A549 treated with DMSO at 1 μM for 4 hours (cell line): Measurements from ENCODE around the gene USP33. TPM values are rescaled to one million over a fixed set of nuclear protein-coding genes. Genes with fewer than 3 reads are reported as not detected.

Source experiments
- total RNA-seq: library from RNA; stranded (reverse); fragments of 200-300 nt; extraction: Qiagen RNA extraction; gene quantifications from 5 replicates; pipeline ENCODE4 v1.2.3, GENCODE V29; 2022; ENCODE audit warnings: low read depth

Gene USP33
- total RNA-seq, result 14.8 to 24.3 TPM (median 21.5 TPM) in 5 replicates

DNA sequence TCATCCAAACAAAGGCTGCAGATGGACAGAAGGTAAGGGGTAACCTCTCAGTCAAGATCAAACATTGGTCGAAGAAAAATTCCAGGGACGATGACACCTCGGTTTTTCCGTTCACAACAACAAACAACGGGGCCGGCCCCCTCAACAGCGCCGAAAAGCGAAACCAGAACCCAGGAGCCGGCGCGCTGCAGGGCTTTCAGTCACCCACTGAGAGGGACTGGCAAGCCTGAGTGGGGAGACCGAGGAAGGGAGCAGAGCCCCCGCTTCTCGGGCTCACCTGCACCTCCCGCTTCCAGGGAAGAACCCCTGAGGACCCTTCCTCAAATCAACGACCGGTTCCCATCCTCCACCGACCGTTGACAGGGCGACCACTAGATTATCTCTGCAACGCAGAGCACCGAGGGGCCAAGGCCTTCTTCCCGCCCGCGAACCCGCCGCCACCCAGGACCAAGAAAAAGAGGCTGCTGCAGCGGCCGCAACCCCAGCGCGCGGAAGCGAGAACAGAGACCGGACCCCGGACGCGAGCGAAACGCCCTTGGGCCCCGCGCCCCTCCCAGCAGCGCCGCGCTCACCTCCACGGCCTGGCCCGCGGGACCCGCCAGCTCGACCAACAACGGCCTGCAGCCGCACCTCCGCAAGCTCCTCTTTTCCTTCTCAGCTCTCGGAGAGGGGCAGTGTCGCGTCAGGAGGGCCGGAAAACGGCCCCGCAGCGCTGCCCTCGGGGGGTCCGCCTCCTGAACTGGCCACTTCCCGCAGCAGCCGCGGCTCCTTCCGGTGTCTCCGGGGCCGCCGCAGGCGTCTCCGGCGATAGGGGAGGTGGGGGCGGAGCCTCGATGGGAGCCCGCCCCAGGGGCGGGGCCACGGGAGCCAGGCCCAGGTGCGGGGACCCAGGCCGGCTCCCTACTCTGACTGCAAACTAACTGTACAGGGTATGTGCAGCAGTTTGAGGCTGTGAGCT lies at the start of gene USP33:
Gene USP33 (minus strand): TSS at position 782 of the 958 bp plus-strand sequence. CDS start 18,155 bp downstream, outside the sequence.

DNA sequence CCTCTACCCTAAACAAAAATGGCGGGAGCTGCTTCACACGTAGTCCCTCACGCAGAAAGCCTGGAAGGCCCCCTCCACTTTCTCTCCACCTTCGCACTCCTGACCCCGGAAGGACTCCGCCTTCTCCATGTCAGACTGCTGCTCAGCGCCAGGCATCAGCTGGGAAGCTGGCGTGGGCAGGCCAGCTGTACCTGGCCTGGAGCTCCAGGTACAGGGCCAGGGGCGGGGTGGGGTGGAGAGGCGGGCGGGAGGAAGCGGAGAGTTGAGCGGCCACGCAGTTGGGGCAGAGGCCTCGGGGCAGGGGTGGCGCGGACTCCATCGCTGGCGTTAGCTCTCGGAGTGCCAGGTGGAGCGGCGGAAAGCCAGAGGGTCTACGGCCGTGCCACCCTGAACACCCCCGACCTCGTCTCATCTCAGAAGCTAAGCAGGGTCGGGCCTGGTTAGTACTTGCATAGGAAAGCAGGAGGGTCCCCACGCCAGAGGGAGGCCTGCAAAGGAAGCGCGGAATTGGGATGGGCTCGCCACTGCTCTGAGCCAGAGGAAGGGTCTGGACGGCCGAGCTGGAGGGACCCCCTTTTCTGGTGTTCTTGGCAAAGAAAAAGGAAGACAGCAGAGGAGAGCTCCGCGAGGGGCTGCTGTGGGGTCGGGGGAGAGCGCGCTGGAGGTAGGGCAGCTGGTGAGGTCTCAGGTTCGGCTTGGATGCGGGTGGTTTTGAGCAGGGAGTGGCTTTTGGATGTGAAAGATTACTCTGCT lies 20.1 kb upstream of the USP33 start, which contains the start of gene MIGA1:
Gene MIGA1 (plus strand): TSS at position 121 of the 753 bp plus-strand sequence. CDS start 3,604 bp downstream, outside the sequence.

DNA sequence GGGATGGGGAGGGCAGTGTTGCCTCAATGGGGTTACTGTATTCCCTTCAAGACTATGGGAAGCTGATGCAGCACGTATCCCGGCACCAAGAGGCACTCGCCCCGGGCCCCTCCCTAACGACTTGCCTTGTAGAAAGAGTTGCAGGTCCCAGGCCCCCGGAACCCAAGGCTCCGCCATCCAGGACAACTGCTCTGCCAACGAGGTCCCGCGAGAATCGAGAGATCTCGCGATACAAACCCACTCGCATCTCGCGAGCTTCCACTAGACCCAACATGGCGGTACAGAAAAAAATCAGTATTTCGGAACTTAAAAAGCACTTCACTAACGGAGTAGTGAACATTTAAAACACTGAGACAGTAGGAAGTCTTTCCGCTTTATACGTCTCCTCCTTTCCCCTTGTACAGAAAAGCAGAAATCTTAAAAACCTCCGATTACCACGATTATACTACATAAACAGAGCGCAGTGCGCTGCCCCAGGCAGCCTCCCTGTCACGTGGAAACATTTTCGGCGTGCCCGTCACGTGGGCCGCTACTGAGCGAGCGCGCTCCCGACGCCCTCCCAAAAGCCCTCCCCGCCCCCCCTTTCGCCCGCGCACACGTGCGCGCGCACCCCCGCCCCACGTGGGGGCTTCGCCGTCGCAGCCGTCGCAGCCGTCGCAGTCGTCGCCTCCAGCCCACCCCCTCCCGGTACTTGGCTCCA lies 77.0 kb downstream of the USP33 start, which contains the start of gene ZZZ3:
Gene ZZZ3 (minus strand): TSS at position 199 of the 700 bp plus-strand sequence. CDS start 49,304 bp downstream, outside the sequence.

Other genes with a start within 250 kb of the USP33 start
- gene ZZZ3, start 77.2 kb downstream of the USP33 start, total RNA-seq, result 18.5 to 25.8 TPM (median 20.2 TPM) in 5 replicates
- 4.9 to 7.9 TPM (median 6.7 TPM) in 5 replicates for gene MIGA1, start 19.8 kb upstream of the USP33 start, total RNA-seq
- gene NEXN, start 128.8 kb upstream of the USP33 start, total RNA-seq, result 4.6 to 7.1 TPM (median 5.1 TPM) in 5 replicates
- 106 to 140 TPM (median 128 TPM) in 5 replicates for gene FUBP1, start 219.2 kb upstream of the USP33 start, total RNA-seq
- gene DNAJB4, start 245.1 kb upstream of the USP33 start, total RNA-seq, result 30.3 to 36.8 TPM (median 32.0 TPM) in 5 replicates